Trophoblast cell (in vitro differentiated cells and primary cell): ENCODE measurements around the gene CYTH4.

Experiments
- DNase-seq, 2 donors: peaks; one replicate each; pipeline ENCODE4 v3.0.0-alpha.2; 2016
- H2AFZ ChIP-seq: 2 replicates; pipeline ENCODE4 v1.6.1; 2013; ENCODE audit warnings: low read length, moderate library complexity, mild to moderate bottlenecking; ENCODE audit not compliant: insufficient read depth, poor library complexity
- H2AK5ac ChIP-seq: 2 replicates; pipeline ENCODE4 v1.6.1; 2013; ENCODE audit warnings: mild to moderate bottlenecking, low read length
- H2BK120ac ChIP-seq: 2 replicates; pipeline ENCODE4 v1.6.1; 2013; ENCODE audit warnings: low read length, mild to moderate bottlenecking, moderate library complexity; ENCODE audit not compliant: insufficient read depth, poor library complexity
- H2BK12ac ChIP-seq: 2 replicates; pipeline ENCODE4 v1.6.1; 2013; ENCODE audit warnings: mild to moderate bottlenecking, low read length, moderate library complexity
- H2BK5ac ChIP-seq: 2 replicates; pipeline ENCODE4 v1.6.1; 2013; ENCODE audit warnings: low read length, low read depth, moderate library complexity, mild to moderate bottlenecking; ENCODE audit not compliant: poor library complexity
- H3K14ac ChIP-seq: 2 replicates; pipeline ENCODE4 v1.6.1; 2013; ENCODE audit warnings: mild to moderate bottlenecking, low read length
- H3K18ac ChIP-seq: 2 replicates; pipeline ENCODE4 v1.6.1; 2013; ENCODE audit warnings: mild to moderate bottlenecking, low read length
- H3K23ac ChIP-seq: 2 replicates; pipeline ENCODE4 v1.6.1; 2013; ENCODE audit warnings: low read length
- H3K27ac ChIP-seq: 2 replicates; pipeline ENCODE4 v1.5.1; 2013; ENCODE audit warnings: low read depth, mild to moderate bottlenecking, inconsistent platforms, low read length, moderate library complexity
- H3K27me3 ChIP-seq: 2 replicates; pipeline ENCODE4 v1.6.1; 2013; ENCODE audit warnings: inconsistent platforms, mild to moderate bottlenecking, low read length, moderate library complexity; ENCODE audit not compliant: insufficient read depth
- H3K36me3 ChIP-seq, 2 experiments: 1 replicate in 1 of 2; 2 replicates in 1 of 2; pipeline ENCODE4 v1.6.1; 2013; ENCODE audit warnings: low read length in 2 of 2, mild to moderate bottlenecking in 2 of 2, moderate library complexity in 1 of 2; ENCODE audit not compliant: insufficient read depth in 2 of 2, control insufficient read depth in 1 of 2
- H3K4ac ChIP-seq: 2 replicates; pipeline ENCODE4 v1.6.1; 2013; ENCODE audit warnings: low read depth, mild to moderate bottlenecking, low read length, moderate library complexity
- H3K4me1 ChIP-seq, 2 experiments: 1 replicate in 1 of 2; 2 replicates in 1 of 2; pipeline ENCODE4 v1.6.1; 2013; ENCODE audit warnings: low read length in 2 of 2, mild to moderate bottlenecking in 2 of 2, moderate library complexity in 1 of 2; ENCODE audit not compliant: insufficient read depth in 2 of 2, control insufficient read depth in 1 of 2
- H3K4me2 ChIP-seq: 2 replicates; pipeline ENCODE4 v1.6.1; 2013; ENCODE audit warnings: inconsistent platforms, mild to moderate bottlenecking, low read length, moderate library complexity
- H3K4me3 ChIP-seq: 2 replicates; pipeline ENCODE4 v1.5.1; 2013; ENCODE audit warnings: mild to moderate bottlenecking, low read depth, low read length, inconsistent platforms
- H3K79me1 ChIP-seq: one replicate; pipeline ENCODE4 v1.6.1; 2013; ENCODE audit warnings: low read length
- H3K79me2 ChIP-seq: 2 replicates; pipeline ENCODE4 v1.6.1; 2013; ENCODE audit warnings: low read length, mild to moderate bottlenecking; ENCODE audit not compliant: control insufficient read depth, insufficient read depth, poor library complexity
- H3K9ac ChIP-seq: 2 replicates; pipeline ENCODE4 v1.6.1; 2013; ENCODE audit warnings: mild to moderate bottlenecking, low read length
- H3K9me3 ChIP-seq: 2 replicates; pipeline ENCODE4 v1.6.1; 2013; ENCODE audit warnings: low read depth, mild to moderate bottlenecking, control low read depth, inconsistent platforms, low read length; ENCODE audit not compliant: insufficient read depth
- H4K12ac ChIP-seq: 2 replicates; pipeline ENCODE4 v1.6.1; 2013; ENCODE audit warnings: low read depth, mild to moderate bottlenecking, low read length, moderate library complexity
- H4K8ac ChIP-seq: 2 replicates; pipeline ENCODE4 v1.6.1; 2013; ENCODE audit warnings: low read depth, mild to moderate bottlenecking, low read length, moderate library complexity
- H4K91ac ChIP-seq: one replicate; pipeline ENCODE4 v1.6.1; 2013; ENCODE audit warnings: low read depth, mild to moderate bottlenecking, low read length, moderate library complexity
- WGBS: extraction: QIAGEN DNeasy Blood & Tissue Kit; methylation state at CpG from one replicate; pipeline ENCODE4 v1.1.7; 2013; ENCODE audit warnings: missing lambda C conversion rate; ENCODE audit not compliant: insufficient read length, insufficient coverage; ENCODE audit errors: extremely low coverage; 5-methylcytosine and 5-hydroxymethylcytosine counted together

CYTH4 gene

DNA sequence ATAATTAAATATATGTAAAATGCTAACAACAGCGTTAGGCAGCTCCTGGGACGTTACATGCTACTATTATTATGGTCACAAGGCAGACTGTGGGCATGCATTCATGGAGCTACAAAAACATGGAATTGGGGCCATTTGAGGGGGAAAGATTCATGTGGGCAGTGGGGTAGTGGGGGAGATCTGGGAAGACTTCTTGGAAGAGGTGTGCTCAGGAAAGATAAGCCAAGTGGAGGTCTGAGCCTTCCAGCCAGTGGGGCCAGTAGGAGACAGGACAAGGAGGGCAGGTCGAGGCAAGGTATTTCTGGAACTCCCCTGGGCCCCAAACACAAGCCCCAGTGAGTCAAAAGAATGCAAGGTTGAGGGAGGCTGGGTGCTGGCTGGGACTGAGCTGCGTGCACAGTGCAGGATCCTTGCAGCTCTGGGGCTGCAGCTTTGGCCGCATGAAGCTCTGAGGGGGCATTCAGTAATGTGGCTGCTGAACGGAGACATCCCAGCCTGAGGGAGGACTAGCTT lies 35.4 kb downstream of the CYTH4 start:
- no peaks in the 10 kb centered on the region for H3K27me3 ChIP-seq
- no CpG with 5 or more reads among the region's 6 CpGs for whole genome bisulfite sequencing
- no peak overlapping the region for H3K27ac ChIP-seq
- no peaks in the 10 kb centered on the region for H3K79me1 ChIP-seq
- H3K18ac ChIP-seq: no peak overlapping the region
- H2BK12ac ChIP-seq: no peak overlapping the region
- no peak overlapping the region for H3K9ac ChIP-seq
- H4K91ac ChIP-seq: no peak overlapping the region
- H4K12ac ChIP-seq: no peak overlapping the region
- H2AK5ac ChIP-seq: no peak overlapping the region
- H3K4me2 ChIP-seq: no peak overlapping the region
- H3K23ac ChIP-seq: no peak overlapping the region
- no peaks in the 10 kb centered on the region for H3K4me1 ChIP-seq
- no peak for DNase-seq
- no peak overlapping the region for H2BK120ac ChIP-seq
- no peaks in the 10 kb centered on the region for H3K36me3 ChIP-seq
- no peak overlapping the region for H2AFZ ChIP-seq
- no peak overlapping the region for H2BK5ac ChIP-seq
- no peaks in the 10 kb centered on the region for H3K9me3 ChIP-seq
- H3K14ac ChIP-seq: no peak overlapping the region
- no peak overlapping the region for H4K8ac ChIP-seq
- no peak overlapping the region for H3K4me3 ChIP-seq
- no peak overlapping the region for H3K4ac ChIP-seq
- H3K79me2 ChIP-seq: no peaks in the 10 kb centered on the region

DNA sequence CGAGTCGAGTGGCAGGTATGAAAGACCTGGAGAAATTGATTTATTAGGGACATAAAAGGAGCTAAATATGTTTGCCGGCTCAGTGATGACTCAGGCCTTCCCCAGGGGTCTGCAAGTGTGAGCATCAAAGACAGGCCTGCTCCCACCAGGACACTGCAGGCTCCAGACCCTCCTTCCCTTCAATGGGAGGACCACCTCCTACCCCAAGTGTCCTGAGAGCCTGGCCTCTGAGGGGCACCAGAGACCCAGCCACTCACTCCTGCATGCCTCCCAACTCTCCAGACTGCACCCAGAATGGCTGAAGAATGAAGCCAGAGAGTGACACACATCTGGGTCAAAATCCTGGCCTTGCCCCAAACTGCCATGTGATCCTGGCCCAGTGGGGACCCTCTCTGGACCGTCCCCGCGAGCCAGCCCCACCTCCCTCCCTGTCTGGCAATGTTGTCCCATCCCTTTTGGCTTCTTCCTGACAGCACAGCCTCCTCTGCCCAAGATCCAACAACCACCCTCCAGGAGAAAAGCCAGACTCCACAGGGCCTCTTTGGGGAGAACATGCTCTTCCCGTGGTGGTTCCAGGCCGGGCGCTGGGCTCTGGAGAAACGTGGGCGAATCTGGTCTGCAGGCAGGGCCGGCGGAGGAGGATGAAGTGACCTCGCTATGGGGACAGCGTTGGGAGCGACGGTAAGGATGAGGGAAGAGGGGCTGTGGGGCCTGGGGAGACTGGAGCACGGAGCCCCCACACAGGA lies 36.2 kb downstream of the CYTH4 start:
- Histone ChIP-seq H4K91ac (no peak overlapping the region), H2BK12ac (no peak overlapping the region), H3K36me3 (no peaks in the 10 kb centered on the region), H2AFZ (no peak overlapping the region), H3K4me3 (no peak overlapping the region), H4K8ac (no peak overlapping the region), H2BK120ac (no peak overlapping the region), H3K79me1 (no peaks in the 10 kb centered on the region), H3K9ac (no peak overlapping the region), H3K79me2 (no peaks in the 10 kb centered on the region), H2AK5ac (no peak overlapping the region), H4K12ac (no peak overlapping the region), H3K14ac (no peak overlapping the region), H3K23ac (no peak overlapping the region), H3K27ac (no peak overlapping the region), H3K4me1 (no peaks in the 10 kb centered on the region), H3K18ac (no peak overlapping the region), H2BK5ac (no peak overlapping the region), H3K4ac (no peak overlapping the region), H3K4me2 (no peak overlapping the region), H3K27me3 (no peaks in the 10 kb centered on the region), H3K9me3 (no peaks in the 10 kb centered on the region)
- no peak for DNase-seq
- WGBS: no CpG with 5 or more reads among the region's 18 CpGs

DNA sequence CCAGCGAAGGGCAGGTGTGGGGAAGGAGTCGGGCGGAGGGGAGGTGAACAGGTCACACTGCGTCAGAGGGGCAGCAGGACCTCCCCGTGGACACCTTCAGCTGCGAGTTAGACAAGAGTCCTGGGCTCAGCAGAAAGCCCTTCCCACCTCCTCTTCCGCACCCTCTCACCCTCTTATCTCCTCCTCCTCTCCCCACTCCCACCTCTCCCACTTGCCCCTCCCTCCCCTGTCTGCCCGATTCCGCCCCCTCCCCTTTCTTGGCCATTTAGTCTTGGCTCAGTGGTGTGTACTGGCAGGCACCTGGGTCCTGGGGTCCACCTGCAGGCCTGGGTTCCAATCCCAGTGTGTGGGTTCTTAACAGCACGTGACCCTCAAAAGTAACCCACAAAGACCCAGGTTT lies 37.2 kb downstream of the CYTH4 start:
- H3K4me3 ChIP-seq: no peak overlapping the region
- H4K8ac ChIP-seq: no peak overlapping the region

DNA sequence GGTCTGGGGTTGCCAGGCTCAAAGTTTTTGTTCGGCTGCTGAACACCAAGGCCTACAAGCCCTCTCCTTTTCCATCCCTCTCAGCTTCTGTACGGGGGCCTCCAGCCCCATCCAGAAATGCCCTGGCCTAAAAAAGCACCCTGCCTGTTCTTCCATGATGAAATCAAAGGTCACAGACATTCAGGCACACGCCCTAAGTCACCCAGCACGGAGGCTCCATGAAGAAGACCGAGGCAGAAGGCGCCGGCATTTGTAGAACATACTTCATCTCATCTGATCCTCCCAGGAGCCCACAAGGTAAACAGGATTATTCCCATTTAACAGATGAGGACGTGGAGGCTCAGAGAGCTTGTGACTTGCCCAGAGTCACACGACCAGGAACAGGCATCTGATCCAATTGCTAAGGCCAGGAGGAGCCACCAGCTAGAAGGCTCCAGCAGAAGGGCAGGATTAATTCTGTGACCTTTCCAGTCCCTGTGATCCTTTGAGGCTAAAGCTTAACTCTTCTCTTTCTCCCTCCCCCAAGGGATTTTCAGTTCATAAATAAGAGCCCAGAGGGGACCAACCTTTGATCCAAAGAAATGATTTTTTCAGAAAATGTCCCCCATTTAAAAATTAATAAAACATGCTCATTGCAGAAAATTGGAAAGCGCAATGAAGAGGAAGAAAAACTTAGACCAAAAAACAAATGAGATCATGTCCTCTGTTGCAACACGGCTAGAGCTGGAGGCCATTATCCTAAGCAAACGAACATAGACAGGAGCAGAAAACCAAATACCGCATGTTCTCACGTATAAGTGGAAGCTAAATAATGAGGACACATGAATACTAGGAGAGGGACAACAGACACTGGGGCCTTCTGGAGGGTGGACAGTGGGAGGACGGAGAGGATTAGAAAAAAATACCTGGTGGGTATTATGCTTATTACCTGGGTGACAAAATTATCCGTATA lies 38.7 kb downstream of the CYTH4 start:
- Histone ChIP-seq H3K27ac (no peak overlapping the region), H3K18ac (no peak overlapping the region), H3K36me3 (no peaks in the 10 kb centered on the region)

More for the DNA sequence above, 37.2 kb downstream of the CYTH4 start:
- Histone ChIP-seq H3K4ac (no peak overlapping the region), H2BK5ac (no peak overlapping the region), H3K4me1 (no peaks in the 10 kb centered on the region), H3K18ac (no peak overlapping the region), H3K9me3 (no peaks in the 10 kb centered on the region), H3K27ac (no peak overlapping the region), H3K14ac (no peak overlapping the region), H3K79me1 (no peaks in the 10 kb centered on the region), H3K27me3 (peaks cover 6% of the 10 kb centered on the region), H3K4me2 (no peak overlapping the region), H3K36me3 (no peaks in the 10 kb centered on the region), H2AFZ (no peak overlapping the region), H2AK5ac (no peak overlapping the region), H3K79me2 (no peaks in the 10 kb centered on the region), H3K23ac (no peak overlapping the region), H2BK120ac (no peak overlapping the region), H3K9ac (no peak overlapping the region), H4K91ac (no peak overlapping the region), H4K12ac (no peak overlapping the region), H2BK12ac (no peak overlapping the region)
- WGBS: 100% methylated on average over 1 of the region's 10 CpGs
- no peak for DNase-seq

More for the DNA sequence above, 38.7 kb downstream of the CYTH4 start:
- Histone ChIP-seq H2BK120ac (no peak overlapping the region), H4K12ac (no peak overlapping the region), H2AK5ac (no peak overlapping the region), H3K27me3 (peaks cover 15% of the 10 kb centered on the region), H3K23ac (no peak overlapping the region), H3K4me3 (no peak overlapping the region), H3K4me1 (no peaks in the 10 kb centered on the region), H2AFZ (no peak overlapping the region), H3K14ac (no peak overlapping the region), H3K4me2 (no peak overlapping the region), H4K91ac (no peak overlapping the region), H3K79me2 (no peaks in the 10 kb centered on the region), H2BK12ac (no peak overlapping the region), H4K8ac (no peak overlapping the region), H3K9ac (no peak overlapping the region), H3K9me3 (peaks cover 2% of the 10 kb centered on the region), H3K4ac (no peak overlapping the region), H3K79me1 (no peaks in the 10 kb centered on the region), H2BK5ac (no peak overlapping the region)
- WGBS: no CpG with 5 or more reads among the region's 16 CpGs
- no peak for DNase-seq
